HG03565 (cell line): ENCODE measurements around the gene MITF.

Experiments used
- ATAC-seq: cut with Tn5 transposase; IDR thresholded peaks from one replicate; pipeline ENCODE4 v1.9.1; 2021; ENCODE audit warnings: mild to moderate bottlenecking, moderate library complexity; ENCODE audit not compliant: unreplicated experiment

The MITF gene

DNA sequence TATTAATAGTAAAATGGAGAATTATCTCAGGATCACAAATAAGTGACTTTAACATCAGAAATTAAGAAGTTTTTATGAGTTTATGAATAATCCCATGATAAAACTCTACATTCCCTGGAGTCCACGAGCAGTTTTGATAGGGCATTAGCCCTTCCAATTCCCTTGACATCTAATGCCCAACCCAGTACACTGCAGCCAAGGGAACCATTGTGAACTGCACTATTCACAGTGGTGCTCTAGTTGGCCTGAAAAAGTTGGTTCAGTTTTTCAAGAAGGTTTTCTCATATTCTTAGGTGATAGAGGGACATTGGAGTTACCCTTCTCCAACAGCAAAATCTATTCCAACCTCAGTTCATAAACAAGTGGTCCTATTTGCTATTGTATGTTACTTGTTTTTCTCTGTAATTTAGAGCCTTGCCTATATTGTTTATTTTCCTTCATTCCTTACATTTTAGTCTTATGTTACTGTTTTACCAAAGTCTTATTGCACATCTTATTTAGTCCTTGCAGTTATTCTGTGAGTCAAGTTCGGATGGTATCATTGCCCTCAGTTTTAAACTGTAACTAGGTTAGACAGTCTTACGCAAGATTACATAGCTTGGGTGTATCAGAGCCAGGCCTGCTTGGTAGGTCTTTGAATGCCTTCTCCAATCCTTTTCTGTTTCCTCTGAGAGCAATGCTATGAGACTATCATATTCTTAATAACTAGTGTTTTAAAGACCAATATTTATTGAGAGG lies 202.3 kb downstream of the MITF start:
- ATAC-seq: no peak

DNA sequence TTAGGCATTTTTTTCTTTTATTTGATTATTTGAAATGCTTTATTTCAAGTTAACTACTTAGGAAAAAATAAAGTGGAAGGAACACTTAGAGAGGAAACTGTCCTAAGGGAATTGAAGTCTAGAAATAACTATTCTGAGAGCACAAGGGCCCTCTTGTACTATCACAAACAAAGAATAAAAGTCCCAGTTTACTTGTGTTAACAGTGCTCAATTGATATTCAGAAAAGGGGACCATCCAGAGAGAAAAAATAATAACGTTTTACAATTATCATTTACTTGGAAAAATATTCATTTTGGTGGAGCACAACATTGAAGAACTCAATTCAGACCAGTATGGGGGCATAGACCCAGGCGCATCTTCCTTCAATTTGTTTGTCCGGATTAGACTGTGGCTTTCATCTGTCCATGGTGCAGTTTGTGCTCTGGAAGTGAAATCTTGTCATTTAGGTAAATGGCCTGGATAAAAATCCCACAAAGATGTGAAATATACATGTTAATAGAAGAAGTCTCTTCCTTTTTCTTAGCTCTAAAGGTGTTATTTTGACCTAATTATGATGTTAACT lies 205.7 kb downstream of the MITF start:
- no peak for ATAC-seq

DNA sequence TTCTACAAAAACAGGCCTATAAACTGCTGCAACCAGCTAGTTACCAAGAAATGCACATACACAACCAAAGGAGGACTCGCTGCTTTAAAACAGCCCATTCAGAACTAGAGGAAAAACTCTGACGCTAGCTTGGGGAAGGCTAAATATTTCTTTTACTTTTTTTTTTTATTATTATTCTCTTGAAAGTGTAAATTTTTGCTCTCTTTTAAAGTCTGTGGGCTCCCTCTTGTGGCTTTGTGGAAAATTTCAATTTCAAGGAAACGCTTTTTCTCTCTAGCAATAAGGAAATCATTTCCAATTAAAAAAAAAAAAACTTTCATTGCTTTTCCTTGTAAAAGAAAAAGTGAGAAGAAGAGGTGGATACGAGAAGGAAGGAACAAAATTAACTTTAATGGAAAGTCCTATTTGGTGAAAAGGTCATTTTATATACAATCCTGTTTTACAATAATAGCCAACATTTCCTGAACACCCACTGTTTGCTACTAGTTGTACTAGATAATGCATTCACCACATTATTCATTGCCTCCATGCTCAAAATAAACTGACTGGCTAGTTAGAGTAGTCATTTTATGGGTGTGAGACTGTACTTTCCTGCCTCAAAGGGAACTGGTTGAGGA lies 209.1 kb downstream of the MITF start:
- no peak for ATAC-seq

DNA sequence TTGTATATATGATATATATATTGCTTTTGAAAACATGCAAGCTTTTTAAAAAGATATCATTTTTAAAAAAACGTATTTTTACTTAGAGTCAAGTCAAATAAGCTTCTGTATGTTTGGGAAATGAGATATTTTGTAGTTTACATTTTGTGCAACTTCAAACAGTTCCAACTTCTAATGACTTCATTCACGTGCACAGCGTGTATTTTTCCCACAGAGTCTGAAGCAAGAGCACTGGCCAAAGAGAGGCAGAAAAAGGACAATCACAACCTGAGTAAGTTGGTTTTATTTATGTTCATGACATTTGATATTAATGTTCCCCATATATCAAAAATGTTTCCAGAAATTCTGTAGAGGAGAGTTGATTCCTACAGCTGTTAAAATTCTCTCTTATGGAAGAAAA lies 212.4 kb downstream of the MITF start:
- no peak for ATAC-seq

DNA sequence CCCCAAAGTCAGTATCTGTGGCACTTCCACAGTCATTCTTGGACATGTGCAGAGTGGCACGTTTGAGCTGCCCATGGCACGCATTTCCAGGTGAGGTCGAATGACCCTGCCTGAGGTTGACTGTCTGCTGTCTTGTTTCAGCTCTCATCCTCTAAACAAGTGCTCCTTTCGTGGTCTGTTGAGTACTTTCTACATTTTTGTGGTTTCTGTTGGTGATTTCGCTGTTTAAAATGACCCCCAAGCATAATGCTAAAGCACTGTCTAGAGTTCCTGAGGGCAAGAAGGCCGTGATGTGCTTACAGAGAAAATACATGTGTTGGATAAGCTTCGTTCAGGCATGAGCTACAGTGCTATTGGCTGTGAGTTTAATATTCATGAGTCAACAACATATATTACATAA lies 220.3 kb downstream of the MITF start:
- no peak for ATAC-seq

DNA sequence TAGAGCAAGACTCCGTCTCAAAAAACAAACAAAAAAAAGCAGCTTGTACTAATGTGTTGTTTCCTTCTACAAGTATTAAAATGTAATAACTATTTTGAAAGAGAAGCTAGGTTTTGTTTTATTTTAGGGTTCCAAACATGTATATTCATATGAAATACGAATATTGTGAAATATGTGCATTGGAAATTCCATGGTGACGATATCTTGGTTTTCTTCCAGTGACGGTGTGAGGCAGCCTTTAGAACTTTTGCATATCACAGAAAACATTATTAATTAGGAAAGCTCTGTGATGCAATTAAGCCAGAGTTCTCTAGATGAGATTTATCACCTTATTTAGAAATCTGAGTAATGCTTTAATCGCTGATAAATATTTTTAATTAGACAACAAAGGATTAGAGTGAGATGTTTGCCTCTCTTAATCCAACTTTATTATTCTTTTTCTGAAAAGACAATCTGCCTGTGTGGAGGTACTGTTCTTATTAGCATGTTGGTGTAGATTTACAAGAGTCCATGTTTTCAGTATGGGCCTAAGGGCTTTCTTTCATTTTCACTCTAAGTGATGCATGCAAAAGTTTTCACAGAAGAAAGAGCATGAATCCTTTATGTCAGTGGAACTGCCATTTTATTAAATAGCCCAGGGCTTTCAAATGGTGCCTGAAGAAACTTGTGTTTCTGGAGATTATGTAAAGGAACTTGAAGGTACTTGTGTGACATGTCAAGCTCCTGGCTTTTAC lies 222.6 kb downstream of the MITF start:
- no peak for ATAC-seq

DNA sequence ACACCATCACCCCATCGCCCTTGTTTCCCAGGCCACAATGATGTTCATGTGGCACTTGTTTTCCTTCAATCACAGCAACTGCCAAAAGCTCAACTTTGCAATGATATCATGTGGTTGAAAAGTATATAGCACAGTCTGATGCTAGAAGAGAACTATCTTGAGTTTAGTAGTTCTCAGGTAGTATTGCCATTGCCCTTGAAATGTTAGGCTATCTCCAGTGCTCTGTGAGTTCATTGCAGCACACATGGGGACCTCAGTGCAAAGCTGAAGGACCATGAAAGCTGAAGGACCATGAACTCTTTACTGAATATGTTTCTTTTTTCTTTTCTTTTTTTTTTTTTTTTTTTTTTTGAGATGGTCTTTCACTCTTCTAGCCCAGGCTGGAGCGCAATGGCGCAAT lies 224.4 kb downstream of the MITF start:
- no peak for ATAC-seq

DNA sequence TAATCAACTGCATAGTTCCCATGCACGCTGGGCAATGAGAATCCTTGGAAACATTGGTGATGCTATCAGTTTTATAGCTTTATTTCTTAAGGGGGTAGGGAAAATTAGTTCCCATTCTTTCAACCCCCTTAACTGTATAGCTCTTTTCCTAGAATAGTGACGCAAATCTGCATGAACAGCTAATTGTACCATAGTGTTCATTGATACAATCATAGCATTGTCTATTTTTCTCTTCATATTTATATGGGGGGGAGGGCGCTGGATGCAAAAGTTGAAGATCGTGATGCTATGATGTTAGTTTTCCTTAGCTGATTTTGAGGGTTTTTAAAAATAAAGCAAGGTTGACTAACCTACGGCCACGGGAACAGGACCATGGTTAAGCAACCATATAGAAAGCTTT lies 227.9 kb downstream of the MITF start:
- ATAC-seq: no peak

DNA sequence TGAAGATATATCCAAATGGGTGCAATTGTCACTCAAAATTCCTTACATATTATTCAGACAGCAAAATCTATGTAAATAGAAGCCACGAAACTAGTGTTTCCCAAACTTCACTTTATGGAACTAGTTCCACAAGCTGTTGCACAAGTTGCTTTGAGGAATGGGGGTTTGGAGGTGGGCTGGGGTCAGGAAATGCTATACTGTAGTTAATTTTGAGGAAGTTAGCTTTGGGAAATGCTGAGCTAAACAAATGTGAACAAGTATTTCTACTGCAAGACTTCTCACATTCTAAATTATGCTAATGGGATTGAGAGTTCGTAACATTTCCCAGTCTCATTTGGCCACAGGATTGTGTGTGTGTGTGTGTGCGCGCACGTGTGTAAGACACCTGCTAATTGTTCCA lies 231.6 kb downstream of the MITF start:
- no peak for ATAC-seq

DNA sequence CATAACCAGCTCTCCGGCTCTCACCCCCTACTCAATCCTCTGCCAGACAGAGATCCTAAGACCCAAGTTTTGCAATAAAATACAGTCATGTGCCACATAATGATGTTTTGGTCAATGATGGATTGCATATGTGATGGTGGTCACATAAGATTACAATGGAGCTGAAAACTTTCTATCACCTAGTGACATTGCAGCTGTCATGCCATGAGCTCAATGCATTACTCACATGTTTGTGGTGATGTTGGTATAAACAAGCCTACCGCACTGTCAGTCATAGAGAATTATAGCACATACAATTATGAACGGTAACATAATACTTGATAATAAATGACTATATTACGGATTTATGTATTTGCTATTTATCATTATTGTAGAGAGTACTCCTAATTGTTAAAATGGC lies 233.4 kb downstream of the MITF start:
- no peak for ATAC-seq

DNA sequence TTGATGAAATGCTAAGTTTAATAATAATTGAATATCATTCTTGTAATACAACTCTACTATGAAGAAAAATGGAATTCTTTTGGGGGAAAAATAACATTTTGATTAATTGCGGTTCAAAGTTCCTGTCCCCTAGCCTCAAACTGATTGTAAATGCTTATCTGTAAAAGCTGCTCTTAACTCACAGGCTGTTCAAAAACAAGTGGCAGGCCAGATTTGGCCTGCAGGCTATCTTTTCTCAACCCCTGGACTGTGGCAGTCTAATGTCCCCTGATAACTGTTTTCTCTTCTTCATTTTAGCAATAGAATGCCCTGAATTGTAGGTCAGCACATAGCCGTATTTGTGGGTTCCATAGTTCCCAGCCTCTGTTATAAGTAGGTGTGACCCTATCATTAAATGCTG lies 236.8 kb downstream of the MITF start:
- ATAC-seq: no peak

DNA sequence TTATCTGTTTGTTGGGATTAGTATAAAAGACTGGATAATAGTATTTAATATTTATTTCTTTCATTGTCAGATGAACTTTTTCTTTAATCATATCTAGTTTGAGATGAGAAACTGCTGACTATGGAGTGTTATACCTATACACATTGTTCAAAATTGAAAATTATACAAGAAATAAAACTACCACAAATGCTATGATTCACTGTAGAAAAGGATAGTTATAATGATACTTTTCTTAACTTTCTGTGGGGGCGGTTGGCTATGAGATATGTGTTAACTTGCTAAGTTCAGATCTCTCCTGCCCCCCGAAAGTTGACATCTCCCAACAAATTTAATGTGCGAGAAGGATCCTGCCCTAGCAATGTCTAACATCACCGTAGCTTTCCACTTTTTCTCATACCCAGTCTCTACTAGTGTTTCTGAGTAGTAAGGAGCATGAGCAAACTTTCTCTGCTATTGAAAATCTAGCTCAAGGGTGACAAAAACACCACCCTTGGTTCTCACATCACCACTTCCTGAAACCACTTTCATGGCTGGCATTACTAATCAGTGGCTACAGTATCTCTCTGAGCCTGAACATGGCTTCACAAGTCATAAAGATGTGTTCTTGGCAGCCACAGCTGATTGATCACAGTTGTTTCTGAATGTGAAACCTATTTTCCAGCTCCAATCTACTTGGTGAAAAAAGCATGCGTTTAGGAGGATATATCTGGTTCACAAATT lies 244.4 kb downstream of the MITF start:
- peak; percentile 70 for ATAC-seq

DNA sequence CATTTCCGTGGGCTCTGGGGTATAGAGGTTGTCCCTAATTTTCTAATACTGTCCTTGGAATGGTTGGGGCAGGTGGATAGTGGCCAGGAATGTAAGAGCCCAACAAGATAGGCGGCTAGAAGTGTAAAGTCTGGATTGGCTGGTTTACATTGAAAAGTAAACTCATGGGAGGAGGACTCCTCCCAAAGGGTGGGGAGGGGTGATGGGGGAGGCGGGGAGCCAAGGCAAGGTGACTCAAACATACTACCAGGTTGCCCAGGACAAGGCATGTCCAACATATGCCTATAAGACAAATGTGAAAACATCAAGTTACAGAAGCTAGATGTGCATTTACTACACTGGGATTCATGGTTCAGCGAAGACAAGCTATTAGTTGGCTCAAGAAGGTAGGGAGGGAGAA lies 246.0 kb downstream of the MITF start:
- ATAC-seq: no peak

DNA sequence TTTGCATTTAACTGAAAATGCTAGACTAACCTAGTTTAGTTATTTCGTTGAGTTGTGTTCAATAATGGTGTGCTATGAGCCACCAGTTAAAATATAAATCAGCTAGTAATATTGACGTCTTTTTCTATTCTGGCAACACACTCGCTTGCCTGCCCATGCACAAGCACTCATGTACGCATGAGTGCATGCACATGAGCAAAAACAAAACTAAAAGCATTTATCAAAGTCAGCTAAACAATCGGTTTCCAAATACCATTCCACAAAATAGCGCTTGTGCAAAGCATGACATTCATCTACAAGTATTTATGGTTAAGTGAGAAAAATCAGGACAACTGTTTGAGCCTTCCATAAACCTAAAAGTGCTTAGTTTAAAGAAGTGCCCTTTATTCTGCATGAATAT lies 247.2 kb downstream of the MITF start:
- ATAC-seq: no peak

DNA sequence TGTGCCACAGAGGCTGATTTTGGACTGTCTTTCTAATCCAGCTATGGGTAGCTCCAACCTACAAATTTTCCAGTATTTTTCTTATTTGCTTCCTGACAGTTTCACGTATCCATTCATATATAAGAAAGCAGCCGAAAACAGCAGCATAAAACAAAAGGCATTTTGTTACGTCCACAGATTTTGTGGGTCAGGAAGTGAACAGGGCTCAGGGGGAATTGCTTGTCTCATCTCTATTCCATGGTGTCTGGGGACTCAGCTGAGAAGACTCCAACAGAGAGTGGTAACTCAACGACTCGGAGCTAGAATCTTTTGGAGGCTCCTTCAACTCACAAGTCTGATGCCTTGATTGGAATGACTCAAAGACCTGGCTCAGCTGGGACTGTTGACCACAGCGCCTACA lies 248.6 kb downstream of the MITF start:
- no peak for ATAC-seq

DNA sequence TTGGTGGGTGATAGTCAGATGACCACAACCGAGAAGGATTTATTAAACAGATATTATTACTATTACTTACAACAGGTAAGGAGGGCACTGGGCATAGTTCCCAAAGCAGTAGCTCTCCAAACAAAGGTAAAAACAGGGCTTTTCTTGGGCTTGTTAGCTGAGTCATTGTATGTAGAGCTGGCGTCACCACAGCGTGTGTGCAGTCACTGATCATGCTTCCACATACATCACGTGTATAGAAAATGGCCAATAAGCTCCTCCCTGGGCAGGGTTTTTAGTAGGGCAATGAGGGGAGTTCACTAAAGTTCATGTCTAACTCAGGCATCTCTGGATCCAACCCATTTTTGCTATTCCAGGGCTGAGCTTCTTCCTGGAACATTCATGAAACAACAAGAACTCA lies 254.5 kb downstream of the MITF start:
- ATAC-seq: no peak

DNA sequence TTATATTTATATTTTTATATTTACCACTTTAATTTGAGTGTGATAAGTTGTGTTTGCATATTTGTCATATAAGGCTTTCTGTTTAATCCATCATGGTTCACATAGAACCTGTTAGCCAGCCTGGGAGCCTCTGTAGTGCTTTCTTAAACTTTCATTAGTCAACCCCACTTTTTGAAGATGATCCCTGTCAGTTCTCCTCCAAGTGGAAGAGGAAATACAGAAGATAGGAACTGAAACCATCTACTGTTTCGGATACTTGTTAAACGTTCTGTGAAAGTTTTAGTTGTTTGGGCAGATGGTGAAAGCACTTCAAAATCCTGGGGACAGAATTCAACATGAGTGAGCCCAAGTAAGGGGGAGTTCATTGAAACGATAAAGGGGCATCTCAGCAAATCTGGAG lies 255.7 kb downstream of the MITF start:
- ATAC-seq: no peak

DNA sequence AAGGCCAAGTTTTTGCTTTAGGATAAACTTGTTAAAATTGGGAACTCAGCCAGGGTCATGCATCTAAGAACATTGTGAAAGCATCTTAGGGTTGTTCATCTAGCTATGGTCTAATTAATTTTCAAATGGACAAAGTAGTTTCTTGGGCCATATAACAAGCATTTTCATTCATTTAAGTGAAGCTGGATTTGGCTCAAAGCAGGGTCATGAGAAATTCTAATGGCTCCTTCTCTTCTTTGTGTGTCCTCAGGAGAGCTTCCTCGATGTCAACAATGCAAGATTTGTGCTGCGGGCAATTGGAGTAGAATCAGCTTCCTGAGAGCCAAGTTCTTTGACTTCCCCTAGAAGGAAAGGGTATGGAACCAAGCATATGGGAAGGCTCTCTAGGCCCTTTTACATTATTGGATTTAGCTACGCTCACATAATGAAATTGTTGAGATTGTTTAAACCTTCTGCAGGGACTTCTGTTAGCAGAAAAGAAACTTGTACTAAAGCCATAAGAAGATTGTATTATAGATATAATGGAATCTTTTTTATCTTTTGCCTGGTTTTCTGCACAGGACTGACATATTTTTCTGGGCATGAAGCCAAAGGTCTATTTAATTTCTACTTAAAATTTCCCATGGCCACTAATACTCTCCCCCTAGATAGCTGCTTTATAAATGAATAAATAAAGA lies 258.5 kb downstream of the MITF start:
- ATAC-seq: no peak

DNA sequence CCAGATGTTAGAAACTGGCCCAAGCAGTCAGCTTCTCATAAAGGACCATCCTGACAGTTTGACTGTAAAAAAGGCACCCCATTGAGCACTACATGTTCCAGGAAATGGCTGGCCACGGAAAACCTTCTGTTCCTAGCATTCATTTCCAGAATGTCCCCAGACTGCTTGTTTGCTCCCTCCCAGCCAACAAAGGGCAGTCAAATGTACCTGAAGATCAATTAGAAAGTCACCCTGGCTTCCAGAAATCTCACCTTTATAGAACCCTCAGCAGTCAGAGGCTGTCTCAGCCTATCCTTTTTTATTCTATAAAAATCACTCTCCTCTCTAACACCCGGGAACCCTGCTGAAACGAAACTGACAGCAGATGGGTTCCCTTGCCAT lies 259.5 kb downstream of the MITF start:
- ATAC-seq: no peak

DNA sequence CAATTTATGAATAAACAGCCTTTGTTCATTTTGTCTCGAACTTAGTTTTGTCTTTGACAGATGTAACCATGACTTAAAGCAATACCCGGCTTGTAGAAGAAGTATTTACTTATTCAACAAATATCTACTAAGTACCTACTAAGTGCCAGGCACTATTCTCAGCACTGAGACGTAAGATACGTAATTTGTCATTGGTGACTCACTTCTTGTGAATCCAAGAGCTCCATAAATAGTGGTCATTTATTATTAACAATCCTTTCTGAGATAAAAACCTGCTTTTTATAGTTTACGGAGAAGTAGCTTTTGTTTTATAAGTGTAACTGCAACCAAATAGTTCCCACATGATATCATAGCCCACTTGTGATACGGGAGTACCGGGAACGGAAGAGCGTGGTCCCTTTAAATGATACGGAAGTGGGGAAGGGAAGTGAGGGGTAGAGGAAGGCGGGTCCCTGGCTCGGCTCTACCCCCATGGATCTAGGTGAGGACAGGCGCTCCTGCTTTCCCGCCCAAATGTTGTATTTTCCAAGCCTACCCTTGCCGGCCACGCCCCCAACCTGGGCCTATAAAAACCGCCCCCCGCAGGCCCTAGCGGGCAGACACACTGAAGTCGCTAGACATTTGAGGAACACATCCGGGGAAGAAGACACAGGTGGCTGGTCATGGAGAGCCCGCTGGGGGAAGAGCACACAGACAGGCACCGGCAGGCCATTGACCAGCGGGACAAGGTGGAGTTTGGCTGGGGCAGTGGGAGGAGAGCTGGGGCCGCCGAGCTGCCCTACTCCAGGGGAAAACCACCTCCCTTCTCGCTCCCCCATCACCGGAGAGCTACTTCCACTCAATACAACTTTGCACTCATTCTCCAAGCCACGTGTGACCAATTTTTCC lies 260.1 kb downstream of the MITF start, which contains the start of gene SAMMSON:
Gene SAMMSON (plus strand): TSS at position 594 of the 888 bp plus-strand sequence.
- ATAC-seq: no peak
